HG03064 (cell line): ENCODE results near the gene EPHB1.

ENCODE experiments used
- ATAC-seq: cut with Tn5 transposase; IDR thresholded peaks from one replicate; pipeline ENCODE4 v1.9.1; 2021; ENCODE audit warnings: low read depth; ENCODE audit not compliant: unreplicated experiment

The EPHB1 gene

GRCh38 chr3:135141160-135141559 lies 346.1 kb downstream of the EPHB1 start:
- ATAC-seq, result no peak

GRCh38 chr3:135141672-135142071 lies 346.6 kb downstream of the EPHB1 start:
- ATAC-seq, result no peak

- no peak for ATAC-seq
Observed at GRCh38 chr3:135142530-135142929, 347.5 kb downstream of the EPHB1 start.

DNA sequence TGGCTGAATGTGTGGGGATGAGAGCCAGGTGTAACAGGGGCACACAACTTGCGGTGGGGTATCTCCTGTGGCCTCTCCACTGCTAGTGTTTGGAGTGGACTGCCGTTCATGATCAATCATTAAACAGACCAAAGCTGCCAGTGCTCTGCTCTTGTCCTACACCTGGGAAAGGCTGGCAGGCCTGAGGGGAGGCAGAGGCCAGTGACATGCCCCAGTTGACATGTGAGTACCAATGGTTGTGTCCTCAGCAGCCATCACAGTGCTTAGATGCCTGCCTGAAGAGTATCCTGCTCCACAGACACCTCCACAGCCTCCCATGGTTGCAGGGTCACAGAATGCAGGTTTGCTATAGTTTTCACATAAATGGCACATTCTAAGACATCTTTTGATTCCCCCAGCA lies 348.4 kb downstream of the EPHB1 start:
- ATAC-seq, result no peak

GRCh38 chr3:135145581-135145980 lies 350.5 kb downstream of the EPHB1 start:
- no peak for ATAC-seq

DNA sequence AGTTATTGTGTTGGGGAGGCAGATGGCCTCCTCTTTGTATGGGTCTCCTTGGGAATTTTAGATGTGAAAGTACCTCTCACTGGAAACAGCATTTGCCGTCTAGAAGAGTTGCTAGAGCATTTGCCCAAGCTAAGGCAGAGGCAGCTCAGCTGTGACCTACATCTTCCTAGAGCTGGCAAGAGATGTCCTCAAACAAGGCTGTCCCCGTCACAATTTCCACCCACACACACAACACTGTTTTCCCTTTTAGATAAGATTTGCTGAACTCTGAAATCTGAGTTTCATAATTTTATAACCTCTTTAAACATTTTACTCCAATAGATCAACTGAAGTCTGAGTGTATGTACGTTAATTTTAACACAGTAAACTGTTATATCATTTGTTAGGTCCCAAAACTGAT lies 352.6 kb downstream of the EPHB1 start:
- ATAC-seq, result no peak

- no peak for ATAC-seq
Observed at GRCh38 chr3:135148398-135149020, 353.4 kb downstream of the EPHB1 start.

DNA sequence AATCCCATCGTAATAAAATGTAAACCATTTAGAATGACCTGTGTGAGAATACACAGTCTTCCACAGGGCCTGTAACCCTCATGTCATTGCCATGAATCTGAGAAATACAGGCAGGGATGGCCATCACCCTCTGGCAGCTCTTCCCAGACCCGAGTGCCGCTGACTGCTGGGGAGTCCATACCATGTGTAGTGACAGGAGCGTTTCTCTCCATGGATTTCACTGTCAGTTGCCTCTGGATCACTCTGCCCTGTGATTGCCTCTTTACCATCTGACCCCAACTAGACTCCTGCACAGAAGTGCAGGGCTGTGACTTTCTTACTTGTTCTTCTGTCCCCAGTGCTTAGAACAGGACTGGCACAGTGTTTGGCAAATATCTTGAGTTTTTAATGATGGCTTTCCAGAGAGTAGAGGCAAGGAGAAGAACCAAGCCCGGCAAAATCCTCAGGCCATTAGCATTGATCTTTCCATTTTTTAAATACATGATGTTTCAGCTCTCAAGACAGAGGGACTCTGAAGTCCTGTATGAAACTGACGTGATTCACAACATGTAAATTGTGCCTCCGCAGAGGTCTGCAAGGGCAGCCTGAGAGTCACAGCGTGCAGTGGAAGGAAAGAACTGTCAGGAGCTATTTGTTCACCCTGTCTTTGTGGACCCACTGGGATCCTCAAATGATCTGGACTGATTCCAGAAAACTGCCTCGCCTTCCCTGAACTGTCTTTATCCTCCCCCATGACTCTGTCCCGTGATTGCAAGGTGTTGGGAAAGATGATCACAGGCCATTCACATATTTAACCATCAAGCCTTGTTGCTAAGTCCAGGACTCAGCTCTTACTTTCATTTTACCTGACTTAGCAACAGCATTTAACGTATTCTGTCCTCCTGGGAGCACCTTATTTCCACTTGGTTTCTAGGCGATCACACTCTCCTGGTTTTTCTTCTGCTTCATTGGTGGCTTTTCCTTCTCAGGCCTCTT lies 354.9 kb downstream of the EPHB1 start:
- no peak for ATAC-seq

DNA sequence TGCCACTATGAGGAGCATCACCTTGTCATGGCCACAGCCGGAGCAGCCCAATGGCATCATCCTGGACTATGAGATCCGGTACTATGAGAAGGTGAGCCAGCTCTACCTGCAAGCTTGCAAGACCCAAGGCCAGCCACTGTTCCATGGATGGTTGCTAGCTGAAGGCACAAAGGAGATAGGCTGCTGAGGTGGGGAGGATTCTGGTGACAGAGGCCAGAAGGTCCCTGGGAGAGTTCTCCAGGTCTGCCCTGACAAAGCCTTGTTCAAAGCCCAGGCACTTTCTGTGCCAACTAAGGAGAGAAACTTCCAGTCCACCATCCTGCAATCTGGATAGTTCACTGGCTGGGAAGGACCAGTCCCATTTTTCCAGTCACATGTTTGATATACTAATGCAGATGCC lies 359.1 kb downstream of the EPHB1 start:
- no peak for ATAC-seq

- ATAC-seq, result no peak
Observed at GRCh38 chr3:135155228-135155627, 360.2 kb downstream of the EPHB1 start.

DNA sequence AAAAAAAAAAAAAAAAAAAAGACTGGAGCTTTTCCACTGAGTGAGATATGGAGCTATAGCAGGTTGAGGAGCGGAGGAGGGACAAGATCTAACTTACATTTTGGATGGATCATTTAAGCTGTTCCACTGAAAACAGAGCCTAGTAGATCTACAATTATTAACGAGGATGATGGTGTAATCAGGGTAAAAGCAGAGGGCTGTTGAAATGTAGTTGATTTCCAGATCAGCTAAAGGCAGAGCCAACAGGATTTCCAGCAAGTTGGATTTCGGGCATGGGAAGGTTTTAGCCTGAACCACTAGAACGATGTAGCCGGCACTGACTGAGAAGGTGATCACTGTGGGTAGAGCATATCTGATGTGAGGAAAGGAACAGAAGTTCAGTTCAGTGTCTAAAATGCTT lies 360.7 kb downstream of the EPHB1 start:
- no peak for ATAC-seq

- no peak for ATAC-seq
Observed at GRCh38 chr3:135157045-135157740, 362.1 kb downstream of the EPHB1 start.

DNA sequence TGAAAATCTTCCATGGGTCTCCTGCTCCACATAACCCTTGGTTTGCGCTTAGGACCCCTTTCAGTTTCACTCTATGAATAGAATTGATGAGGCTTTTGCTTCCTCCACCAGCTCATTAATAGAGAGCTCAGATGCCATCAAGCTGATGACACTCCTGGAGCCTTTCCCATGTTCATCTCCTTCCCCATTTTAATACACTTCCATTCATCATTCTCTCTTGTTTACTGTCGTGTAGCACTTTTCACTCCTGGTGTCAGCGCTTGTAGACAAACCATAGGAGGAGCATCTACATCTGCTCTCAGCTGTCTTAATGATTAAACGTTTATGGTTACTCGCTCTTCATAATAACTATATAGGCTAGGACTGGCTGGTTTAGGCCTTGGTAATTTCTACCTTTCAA lies 363.5 kb downstream of the EPHB1 start:
- no peak for ATAC-seq

GRCh38 chr3:135159681-135160247 lies 364.7 kb downstream of the EPHB1 start:
- no peak for ATAC-seq

- no peak for ATAC-seq
Observed at GRCh38 chr3:135161425-135161824, 366.4 kb downstream of the EPHB1 start.

DNA sequence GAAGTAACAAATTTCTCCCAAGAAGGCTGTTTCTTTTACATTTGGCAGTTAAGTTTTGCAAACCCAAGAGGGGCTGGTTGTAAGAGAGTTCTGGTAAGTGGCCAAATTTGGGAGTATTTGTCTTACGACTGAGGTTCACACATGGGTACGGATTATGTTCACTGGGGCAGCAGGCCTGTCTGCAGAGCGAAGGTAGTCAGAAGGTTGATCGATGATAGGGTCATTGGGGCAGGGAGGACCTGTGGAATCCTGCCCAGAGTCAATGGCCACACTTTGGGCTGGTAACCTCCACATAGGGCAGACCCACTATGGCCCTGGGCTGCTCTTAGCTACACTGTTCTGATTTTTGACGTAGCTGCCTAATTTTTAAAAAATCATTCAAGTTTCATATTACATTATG lies 368.6 kb downstream of the EPHB1 start:
- ATAC-seq, result no peak

- ATAC-seq, result no peak
Observed at GRCh38 chr3:135165260-135165659, 370.2 kb downstream of the EPHB1 start.

DNA sequence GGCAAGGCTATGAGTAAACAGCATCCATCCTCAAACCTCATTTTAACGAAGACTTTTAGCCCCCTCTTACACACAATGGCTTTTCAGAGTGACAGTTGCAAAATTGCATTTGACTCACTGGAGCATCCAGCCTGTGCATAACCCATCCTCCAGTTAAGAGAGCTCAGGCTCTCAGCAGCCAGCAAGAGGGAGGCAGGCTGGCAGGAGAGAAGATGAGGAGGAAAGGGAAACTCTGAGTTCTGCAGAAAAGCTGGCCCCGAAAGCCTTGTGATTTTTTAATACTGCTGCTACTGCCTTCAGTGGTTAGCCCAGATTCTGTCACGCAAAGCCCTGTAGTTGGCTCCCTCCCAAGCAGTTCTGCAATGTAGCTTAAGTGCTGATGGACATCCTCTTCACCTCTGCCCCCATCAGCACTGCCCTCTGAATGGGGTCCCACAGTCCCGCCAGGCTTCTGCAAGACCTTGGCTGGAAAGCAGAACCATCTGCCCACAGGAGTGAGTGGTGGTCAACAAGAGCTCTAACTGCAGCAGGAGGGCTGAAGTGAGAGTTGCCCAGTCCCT lies 371.3 kb downstream of the EPHB1 start:
- ATAC-seq, result no peak

DNA sequence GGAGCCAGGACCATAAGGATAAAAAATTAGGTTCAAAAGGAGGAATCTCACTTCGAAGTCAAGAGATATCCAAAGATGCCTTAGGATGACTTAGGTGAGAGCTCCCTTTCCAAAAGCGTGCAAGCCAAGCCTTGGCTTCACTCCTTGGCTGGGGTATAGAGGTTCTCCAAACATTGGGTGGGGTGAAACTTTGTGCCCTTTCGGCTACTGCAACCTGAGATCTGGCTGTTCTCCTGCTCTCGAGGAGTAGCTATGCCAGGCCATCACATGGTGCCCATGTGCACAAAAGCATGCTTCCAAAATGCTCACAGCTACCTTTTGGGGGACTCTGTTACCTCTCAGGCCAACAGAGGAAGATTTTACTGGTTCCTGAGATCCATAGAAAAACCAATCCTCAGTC lies 373.8 kb downstream of the EPHB1 start:
- ATAC-seq, result no peak

- no peak for ATAC-seq
Observed at GRCh38 chr3:135169651-135170050, 374.6 kb downstream of the EPHB1 start.

DNA sequence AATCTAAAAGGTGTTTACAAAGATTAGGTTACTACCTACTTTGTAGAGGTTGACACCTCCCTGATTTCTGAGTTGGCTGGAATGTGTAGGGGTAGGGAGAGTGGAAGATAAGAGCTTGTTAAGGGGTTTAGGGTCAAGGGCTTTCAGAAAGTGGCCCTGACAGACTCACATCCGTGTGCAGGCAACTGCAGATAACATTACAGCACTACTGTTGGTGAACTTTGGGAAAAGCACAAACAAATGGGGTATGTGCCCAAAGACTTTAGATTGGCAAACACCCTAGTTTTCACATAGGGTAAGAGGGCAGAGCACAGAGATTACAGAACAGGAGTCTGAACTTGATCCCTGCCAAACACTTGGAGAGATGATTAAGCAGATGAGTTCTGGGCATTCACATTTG lies 375.7 kb downstream of the EPHB1 start:
- no peak for ATAC-seq
